Measurements from ENCODE around the gene CADPS2.

CADPS2 gene

DNA sequence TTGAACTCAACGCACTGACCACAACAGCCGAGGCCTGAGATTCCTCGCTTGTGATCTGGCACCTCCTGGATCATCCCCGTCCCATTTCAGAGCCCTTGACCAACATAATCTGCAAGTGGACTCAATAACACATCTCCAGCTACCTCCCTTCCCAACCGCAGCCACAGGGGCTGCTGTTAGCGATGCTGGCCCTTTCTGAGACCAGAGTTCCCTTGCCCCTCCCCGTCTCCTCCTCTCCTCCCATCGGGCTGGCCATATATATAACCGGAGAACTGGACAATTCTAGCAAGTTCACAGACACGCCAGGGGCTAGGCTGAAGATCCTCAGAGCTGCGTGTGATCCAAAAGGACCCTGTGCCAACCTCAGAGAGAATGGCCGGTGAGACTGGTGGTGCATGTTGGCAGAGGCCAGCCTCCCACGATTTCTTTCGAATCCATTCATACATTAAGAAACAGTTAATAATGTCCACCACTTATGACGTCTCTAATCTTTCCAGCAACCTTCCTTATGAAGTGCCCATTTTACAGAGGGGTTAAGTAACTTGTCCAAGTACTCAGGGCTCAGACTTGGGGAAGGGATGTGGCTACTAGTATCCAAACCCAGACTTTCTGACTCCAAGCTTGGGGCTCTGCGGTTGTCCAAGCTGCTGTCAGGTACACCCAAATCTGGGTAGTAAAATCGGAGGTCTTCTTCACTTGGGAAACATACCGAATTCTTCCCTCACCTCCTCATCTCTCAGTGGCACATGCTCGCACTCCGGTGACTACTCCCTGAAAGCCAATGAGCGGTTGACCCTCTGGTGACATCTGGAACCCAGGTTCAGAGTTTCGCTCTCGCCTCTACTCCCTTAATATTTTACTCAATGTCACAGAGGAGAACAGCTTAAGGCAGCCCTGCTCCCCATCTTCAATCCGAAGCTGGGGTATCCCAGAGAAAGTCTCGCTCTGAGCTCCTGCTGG lies 570.5 kb downstream of the CADPS2 start:
- peak overlapping the region; percentile 1 for H3K27ac ChIP-seq (replicated peaks; ENCODE audit: low read length)
- H3K4me2 ChIP-seq (ENCODE audit: insufficient read depth, low read length, poor library complexity, severe bottlenecking) = peak overlapping the region; percentile 90
- no peak overlapping the region for H3K14ac ChIP-seq (ENCODE audit: low read length)
- no peak overlapping the region for H2AK5ac ChIP-seq (ENCODE audit: low read depth, low read length)
- peaks cover 1% of the 10 kb centered on the region for H3K79me1 ChIP-seq (ENCODE audit: low read depth, low read length)
- H3K18ac ChIP-seq (ENCODE audit: low read length) = peak overlapping the region; percentile 81
- peak overlapping the region in 1 of 2 donors; percentile 76 for H3K4me3 ChIP-seq (ENCODE audit: low read length in 2 of 2)
- no peak overlapping the region for H2BK12ac ChIP-seq (ENCODE audit: low read length)
- H2BK5ac ChIP-seq (ENCODE audit: low read length) = peak overlapping the region; percentile 82
- peak overlapping the region; percentile 65 for H3K9ac ChIP-seq (ENCODE audit: low read depth, low read length, poor library complexity)
- H3K9me3 ChIP-seq (replicated peaks in 1 of 2; ENCODE audit: control insufficient read depth in 2 of 2, insufficient read depth in 1 of 2, low read depth in 1 of 2, low read length in 2 of 2) = peaks cover 0 to 9% of the 10 kb centered on the region in 2 donors
- H2AFZ ChIP-seq (ENCODE audit: low read length) = no peak overlapping the region
- peaks cover 0 to 68% (median 3%) of the 10 kb centered on the region in 3 experiments for H3K27me3 ChIP-seq (ENCODE audit: control insufficient read depth in 3 of 3, insufficient read depth in 3 of 3, low read depth in 1 of 3, low read length in 3 of 3)
- H4K91ac ChIP-seq (ENCODE audit: low read depth, low read length, poor library complexity) = no peak overlapping the region
- no peak overlapping the region for H3K4ac ChIP-seq (ENCODE audit: low read length)
- DNase-seq (ENCODE audit: low spot score) = no peak
- H4K8ac ChIP-seq (ENCODE audit: low read depth, low read length) = no peak overlapping the region
- no peak overlapping the region for H3K23ac ChIP-seq (ENCODE audit: low read depth, low read length, poor library complexity)
- no peaks in the 10 kb centered on the region for H3K36me3 ChIP-seq (replicated peaks in 1 of 2; ENCODE audit: control insufficient read depth in 2 of 2, insufficient read depth in 2 of 2, low read length in 2 of 2)
- peaks cover 0 to 17% of the 10 kb centered on the region in 2 donors for H3K4me1 ChIP-seq (ENCODE audit: control insufficient read depth in 2 of 2, insufficient read depth in 1 of 2, low read depth in 1 of 2, low read length in 2 of 2)
- WGBS, 2 donors (ENCODE audit: extremely low coverage in 2 of 2, insufficient read length in 2 of 2, insufficient replicate concordance in 1 of 2) = no CpG with 5 or more reads among the region's 25 CpGs
- H2BK120ac ChIP-seq (ENCODE audit: low read depth, low read length) = no peak overlapping the region
- H2BK15ac ChIP-seq (ENCODE audit: low read length) = no peak overlapping the region

DNA sequence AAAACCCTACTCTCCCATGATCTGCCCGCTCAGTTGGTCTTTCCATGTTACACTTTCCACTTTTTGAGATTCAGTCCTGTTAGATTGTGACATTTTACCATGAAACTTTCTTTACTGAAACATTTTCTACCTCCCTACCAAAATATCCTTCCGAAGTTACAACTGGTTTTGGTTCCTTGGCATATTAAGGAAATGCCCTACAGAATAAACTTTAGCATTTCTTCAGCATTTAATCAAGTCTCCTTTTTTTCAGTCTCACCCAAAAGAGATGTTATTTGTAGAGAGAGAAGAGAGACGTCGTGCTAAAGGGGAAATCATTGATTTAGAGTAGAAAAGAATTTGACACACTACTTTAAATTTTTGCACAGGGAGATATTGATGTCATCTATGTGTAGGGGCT lies 572.0 kb downstream of the CADPS2 start:
- no peak overlapping the region for H2BK5ac ChIP-seq (ENCODE audit: low read length)
- H3K9ac ChIP-seq (ENCODE audit: low read depth, low read length, poor library complexity) = no peak overlapping the region
- H3K9me3 ChIP-seq (replicated peaks in 1 of 2; ENCODE audit: control insufficient read depth in 2 of 2, insufficient read depth in 1 of 2, low read depth in 1 of 2, low read length in 2 of 2) = peaks cover 0 to 9% of the 10 kb centered on the region in 2 donors
- no CpG with 5 or more reads among the region's 4 CpGs for WGBS, 2 donors (ENCODE audit: extremely low coverage in 2 of 2, insufficient read length in 2 of 2, insufficient replicate concordance in 1 of 2)
- peaks cover 0 to 83% (median 3%) of the 10 kb centered on the region in 3 experiments for H3K27me3 ChIP-seq (ENCODE audit: control insufficient read depth in 3 of 3, insufficient read depth in 3 of 3, low read depth in 1 of 3, low read length in 3 of 3)
- H4K8ac ChIP-seq (ENCODE audit: low read depth, low read length) = no peak overlapping the region
- no peak overlapping the region for H3K14ac ChIP-seq (ENCODE audit: low read length)
- peaks cover 3 to 17% of the 10 kb centered on the region in 2 donors for H3K4me1 ChIP-seq (ENCODE audit: control insufficient read depth in 2 of 2, insufficient read depth in 1 of 2, low read depth in 1 of 2, low read length in 2 of 2)
- no peak overlapping the region for H3K27ac ChIP-seq (replicated peaks; ENCODE audit: low read length)
- H3K36me3 ChIP-seq (replicated peaks in 1 of 2; ENCODE audit: control insufficient read depth in 2 of 2, insufficient read depth in 2 of 2, low read length in 2 of 2) = no peaks in the 10 kb centered on the region
- H2AFZ ChIP-seq (ENCODE audit: low read length) = no peak overlapping the region
- no peak overlapping the region for H2BK12ac ChIP-seq (ENCODE audit: low read length)
- H3K18ac ChIP-seq (ENCODE audit: low read length) = no peak overlapping the region
- no peak overlapping the region for H2AK5ac ChIP-seq (ENCODE audit: low read depth, low read length)
- no peak for DNase-seq (ENCODE audit: low spot score)
- H2BK120ac ChIP-seq (ENCODE audit: low read depth, low read length) = no peak overlapping the region
- H3K23ac ChIP-seq (ENCODE audit: low read depth, low read length, poor library complexity) = no peak overlapping the region
- peaks cover 1% of the 10 kb centered on the region for H3K79me1 ChIP-seq (ENCODE audit: low read depth, low read length)
- no peak overlapping the region for H4K91ac ChIP-seq (ENCODE audit: low read depth, low read length, poor library complexity)
- no peak overlapping the region for H3K4me2 ChIP-seq (ENCODE audit: insufficient read depth, low read length, poor library complexity, severe bottlenecking)
- H2BK15ac ChIP-seq (ENCODE audit: low read length) = no peak overlapping the region
- H3K4me3 ChIP-seq (ENCODE audit: low read length in 2 of 2) = no peak overlapping the region
- no peak overlapping the region for H3K4ac ChIP-seq (ENCODE audit: low read length)

DNA sequence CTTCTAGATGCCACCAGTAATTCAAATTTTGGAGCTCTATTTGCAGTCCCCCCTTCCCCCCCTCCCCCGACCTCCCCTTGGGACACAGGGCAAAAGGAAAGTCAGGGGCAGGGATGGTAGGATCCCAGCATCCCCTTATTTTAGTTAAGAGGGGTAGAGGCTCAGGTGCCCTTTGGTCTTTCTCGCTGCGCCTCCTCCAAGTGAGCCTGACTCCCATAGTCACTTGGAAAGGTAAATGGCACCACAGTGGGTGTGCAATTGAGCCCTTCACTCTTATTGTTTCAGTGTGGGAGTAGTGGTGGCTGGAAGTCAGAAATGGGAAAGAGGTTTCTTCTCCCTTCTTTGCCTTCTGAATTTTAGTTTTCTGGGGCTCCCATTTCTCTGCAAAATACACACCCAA lies 573.5 kb downstream of the CADPS2 start:
- H3K4me3 ChIP-seq (ENCODE audit: low read length in 2 of 2) = no peak overlapping the region
- no peak overlapping the region for H3K27ac ChIP-seq (replicated peaks; ENCODE audit: low read length)
- H4K8ac ChIP-seq (ENCODE audit: low read depth, low read length) = no peak overlapping the region
- peaks cover 1% of the 10 kb centered on the region for H3K79me1 ChIP-seq (ENCODE audit: low read depth, low read length)
- no peak overlapping the region for H3K18ac ChIP-seq (ENCODE audit: low read length)
- no peak overlapping the region for H2BK5ac ChIP-seq (ENCODE audit: low read length)
- peaks cover 0 to 94% (median 3%) of the 10 kb centered on the region in 3 experiments for H3K27me3 ChIP-seq (ENCODE audit: control insufficient read depth in 3 of 3, insufficient read depth in 3 of 3, low read depth in 1 of 3, low read length in 3 of 3)
- H3K14ac ChIP-seq (ENCODE audit: low read length) = no peak overlapping the region
- peaks cover 3 to 12% of the 10 kb centered on the region in 2 donors for H3K4me1 ChIP-seq (ENCODE audit: control insufficient read depth in 2 of 2, insufficient read depth in 1 of 2, low read depth in 1 of 2, low read length in 2 of 2)
- no peak overlapping the region for H4K91ac ChIP-seq (ENCODE audit: low read depth, low read length, poor library complexity)
- H3K4ac ChIP-seq (ENCODE audit: low read length) = no peak overlapping the region
- no peak overlapping the region for H2AK5ac ChIP-seq (ENCODE audit: low read depth, low read length)
- no peak overlapping the region for H3K4me2 ChIP-seq (ENCODE audit: insufficient read depth, low read length, poor library complexity, severe bottlenecking)
- H2AFZ ChIP-seq (ENCODE audit: low read length) = no peak overlapping the region
- no CpG with 5 or more reads among the region's 3 CpGs for WGBS, 2 donors (ENCODE audit: extremely low coverage in 2 of 2, insufficient read length in 2 of 2, insufficient replicate concordance in 1 of 2)
- no peak overlapping the region for H2BK15ac ChIP-seq (ENCODE audit: low read length)
- no peak overlapping the region for H2BK120ac ChIP-seq (ENCODE audit: low read depth, low read length)
- H2BK12ac ChIP-seq (ENCODE audit: low read length) = no peak overlapping the region
- no peak overlapping the region for H3K9ac ChIP-seq (ENCODE audit: low read depth, low read length, poor library complexity)
- no peaks in the 10 kb centered on the region for H3K36me3 ChIP-seq (replicated peaks in 1 of 2; ENCODE audit: control insufficient read depth in 2 of 2, insufficient read depth in 2 of 2, low read length in 2 of 2)
- no peak for DNase-seq (ENCODE audit: low spot score)
- peaks cover 0 to 9% of the 10 kb centered on the region in 2 donors for H3K9me3 ChIP-seq (replicated peaks in 1 of 2; ENCODE audit: control insufficient read depth in 2 of 2, insufficient read depth in 1 of 2, low read depth in 1 of 2, low read length in 2 of 2)
- H3K23ac ChIP-seq (ENCODE audit: low read depth, low read length, poor library complexity) = no peak overlapping the region

GRCh38 chr7:122311734-122312450 lies 574.4 kb downstream of the CADPS2 start:
- no peak for DNase-seq (ENCODE audit: low spot score)
- H2BK120ac ChIP-seq (ENCODE audit: low read depth, low read length) = no peak overlapping the region
- H3K23ac ChIP-seq (ENCODE audit: low read depth, low read length, poor library complexity) = no peak overlapping the region
- peak overlapping the region; percentile 9 for H3K18ac ChIP-seq (ENCODE audit: low read length)
- no CpG with 5 or more reads among the region's 34 CpGs for WGBS, 2 donors (ENCODE audit: extremely low coverage in 2 of 2, insufficient read length in 2 of 2, insufficient replicate concordance in 1 of 2)
- H2BK15ac ChIP-seq (ENCODE audit: low read length) = no peak overlapping the region
- peak overlapping the region; percentile 7 for H3K9ac ChIP-seq (ENCODE audit: low read depth, low read length, poor library complexity)
- H2BK5ac ChIP-seq (ENCODE audit: low read length) = no peak overlapping the region
- peak overlapping the region; percentile 88 for H3K27ac ChIP-seq (replicated peaks; ENCODE audit: low read length)
- H4K8ac ChIP-seq (ENCODE audit: low read depth, low read length) = no peak overlapping the region
- H3K4me3 ChIP-seq (ENCODE audit: low read length in 2 of 2) = peak overlapping the region in 1 of 2 donors; percentile 7
- H3K9me3 ChIP-seq (replicated peaks in 1 of 2; ENCODE audit: control insufficient read depth in 2 of 2, insufficient read depth in 1 of 2, low read depth in 1 of 2, low read length in 2 of 2) = peaks cover 0 to 9% of the 10 kb centered on the region in 2 donors
- no peak overlapping the region for H3K4ac ChIP-seq (ENCODE audit: low read length)
- H3K27me3 ChIP-seq (ENCODE audit: control insufficient read depth in 3 of 3, insufficient read depth in 3 of 3, low read depth in 1 of 3, low read length in 3 of 3) = peaks cover 0 to 98% (median 3%) of the 10 kb centered on the region in 3 experiments
- H3K14ac ChIP-seq (ENCODE audit: low read length) = no peak overlapping the region
- no peaks in the 10 kb centered on the region for H3K36me3 ChIP-seq (replicated peaks in 1 of 2; ENCODE audit: control insufficient read depth in 2 of 2, insufficient read depth in 2 of 2, low read length in 2 of 2)
- H3K4me1 ChIP-seq (ENCODE audit: control insufficient read depth in 2 of 2, insufficient read depth in 1 of 2, low read depth in 1 of 2, low read length in 2 of 2) = peaks cover 3 to 12% of the 10 kb centered on the region in 2 donors
- H2AK5ac ChIP-seq (ENCODE audit: low read depth, low read length) = no peak overlapping the region
- no peak overlapping the region for H4K91ac ChIP-seq (ENCODE audit: low read depth, low read length, poor library complexity)
- peak overlapping the region; percentile 90 for H2AFZ ChIP-seq (ENCODE audit: low read length)
- H3K79me1 ChIP-seq (ENCODE audit: low read depth, low read length) = peaks cover 1% of the 10 kb centered on the region
- peak overlapping the region; percentile 70 for H3K4me2 ChIP-seq (ENCODE audit: insufficient read depth, low read length, poor library complexity, severe bottlenecking)
- H2BK12ac ChIP-seq (ENCODE audit: low read length) = no peak overlapping the region
